Mesenchymal stem cell (in vitro differentiated cells and primary cell): ENCODE measurements around the gene NTN4.
"Not testable (repeated sequence)": the region's sequence is repeated elsewhere in the genome, so short reads cannot be mapped to it uniquely, and the experiment has no call there.

Experiments used
- DNase-seq: peaks from one replicate; pipeline ENCODE4 v3.0.0-alpha.2; 2013
- H2AFZ ChIP-seq: one replicate; pipeline ENCODE4 v1.6.1; 2013; ENCODE audit warnings: low read depth, mild to moderate bottlenecking, control low read depth, inconsistent platforms, low read length, moderate library complexity
- H2AK5ac ChIP-seq: 2 replicates; pipeline ENCODE4 v1.6.1; 2013; ENCODE audit warnings: low read length, moderate library complexity, mild to moderate bottlenecking, inconsistent platforms; ENCODE audit not compliant: severe bottlenecking
- H2BK120ac ChIP-seq: one replicate; pipeline ENCODE4 v1.6.1; 2013; ENCODE audit warnings: low read depth, mild to moderate bottlenecking, inconsistent platforms, low read length, moderate library complexity
- H2BK12ac ChIP-seq, 2 experiments: one replicate each; pipeline ENCODE4 v1.6.1; 2013; ENCODE audit warnings: inconsistent platforms in 2 of 2, low read length in 2 of 2, mild to moderate bottlenecking in 2 of 2, moderate library complexity in 2 of 2, control low read depth in 1 of 2
- H2BK15ac ChIP-seq: one replicate; pipeline ENCODE4 v1.6.1; 2013; ENCODE audit warnings: mild to moderate bottlenecking, low read depth, inconsistent platforms; ENCODE audit not compliant: poor library complexity, severe bottlenecking
- H2BK5ac ChIP-seq: 2 replicates; pipeline ENCODE4 v1.6.1; 2013; ENCODE audit warnings: low read depth, mild to moderate bottlenecking, low read length, control low read depth, inconsistent platforms; ENCODE audit not compliant: poor library complexity, severe bottlenecking
- H3K14ac ChIP-seq, 2 experiments: one replicate each; pipeline ENCODE4 v1.6.1; 2013; ENCODE audit warnings: inconsistent platforms in 2 of 2, low read length in 2 of 2, control low read depth in 1 of 2, mild to moderate bottlenecking in 1 of 2, moderate library complexity in 1 of 2
- H3K18ac ChIP-seq, 2 experiments: one replicate each; pipeline ENCODE4 v1.6.1; 2013; ENCODE audit warnings: inconsistent platforms in 2 of 2, low read length in 2 of 2, control low read depth in 1 of 2, low read depth in 1 of 2, mild to moderate bottlenecking in 1 of 2
- H3K23ac ChIP-seq, 2 experiments: one replicate each; pipeline ENCODE4 v1.6.1; 2013; ENCODE audit warnings: inconsistent platforms in 2 of 2, low read length in 2 of 2, mild to moderate bottlenecking in 2 of 2, moderate library complexity in 2 of 2, control low read depth in 1 of 2
- H3K27ac ChIP-seq: 2 replicates; pipeline ENCODE4 v1.5.1; 2013; ENCODE audit warnings: mild to moderate bottlenecking, moderate library complexity, low read length, control low read depth, inconsistent platforms; ENCODE audit not compliant: poor library complexity, severe bottlenecking
- H3K27me3 ChIP-seq, 2 experiments: 2 replicates each; pipeline versions ENCODE4 v1.6.1 to v1.7.0; 2013; ENCODE audit warnings: low read length in 2 of 2, mild to moderate bottlenecking in 2 of 2, moderate library complexity in 2 of 2, control low read depth in 1 of 2, inconsistent platforms in 1 of 2; ENCODE audit not compliant: control insufficient read depth in 1 of 2, insufficient read depth in 1 of 2
- H3K36me3 ChIP-seq, 2 experiments: 2 replicates each; pipeline versions ENCODE4 v1.6.1 to v1.7.0; 2013; ENCODE audit warnings: low read length in 2 of 2, control low read depth in 1 of 2, inconsistent platforms in 1 of 2, low read depth in 1 of 2, mild to moderate bottlenecking in 1 of 2; ENCODE audit not compliant: insufficient read depth in 2 of 2, control insufficient read depth in 1 of 2
- H3K4ac ChIP-seq, 2 experiments: one replicate each; pipeline ENCODE4 v1.6.1; 2013; ENCODE audit warnings: inconsistent platforms in 2 of 2, low read length in 2 of 2, mild to moderate bottlenecking in 2 of 2, moderate library complexity in 2 of 2, control low read depth in 1 of 2, low read depth in 1 of 2
- H3K4me1 ChIP-seq: 2 replicates; pipeline ENCODE4 v1.6.1; 2013; ENCODE audit warnings: low read depth, low read length, control low read depth; ENCODE audit not compliant: control insufficient read depth, insufficient read depth
- H3K4me2 ChIP-seq: 2 replicates; pipeline ENCODE4 v1.6.1; 2013; ENCODE audit warnings: low read length, mild to moderate bottlenecking, inconsistent platforms; ENCODE audit not compliant: poor library complexity, severe bottlenecking
- H3K4me3 ChIP-seq, 2 experiments: 2 replicates each; pipeline versions ENCODE4 v1.5.1 to v1.7.0; 2013; ENCODE audit warnings: low read length in 2 of 2, mild to moderate bottlenecking in 2 of 2, control low read depth in 1 of 2, low read depth in 1 of 2; ENCODE audit not compliant: insufficient read depth in 1 of 2
- H3K79me1 ChIP-seq: replicated peaks from 2 replicates; pipeline ENCODE4 v1.6.1; 2013; ENCODE audit warnings: mild to moderate bottlenecking, control low read depth, low read length, inconsistent platforms; ENCODE audit not compliant: poor library complexity, severe bottlenecking
- H3K9ac ChIP-seq: 2 replicates; pipeline ENCODE4 v1.7.0; 2013; ENCODE audit warnings: mild to moderate bottlenecking, low read length, moderate library complexity
- H3K9me3 ChIP-seq: 2 replicates; pipeline ENCODE4 v1.7.0; 2013; ENCODE audit warnings: mild to moderate bottlenecking, low read length; ENCODE audit not compliant: control insufficient read depth
- H4K8ac ChIP-seq: one replicate; pipeline ENCODE4 v1.6.1; 2013; ENCODE audit warnings: inconsistent platforms, mild to moderate bottlenecking, low read length, moderate library complexity
- H4K91ac ChIP-seq: one replicate; pipeline ENCODE4 v1.6.1; 2013; ENCODE audit warnings: mild to moderate bottlenecking, low read length, inconsistent platforms
- WGBS: methylation state at CpG from one replicate; pipeline ENCODE4 v1.1.7; 2013; ENCODE audit warnings: mixed read lengths; 5-methylcytosine and 5-hydroxymethylcytosine counted together

The NTN4 gene

DNA sequence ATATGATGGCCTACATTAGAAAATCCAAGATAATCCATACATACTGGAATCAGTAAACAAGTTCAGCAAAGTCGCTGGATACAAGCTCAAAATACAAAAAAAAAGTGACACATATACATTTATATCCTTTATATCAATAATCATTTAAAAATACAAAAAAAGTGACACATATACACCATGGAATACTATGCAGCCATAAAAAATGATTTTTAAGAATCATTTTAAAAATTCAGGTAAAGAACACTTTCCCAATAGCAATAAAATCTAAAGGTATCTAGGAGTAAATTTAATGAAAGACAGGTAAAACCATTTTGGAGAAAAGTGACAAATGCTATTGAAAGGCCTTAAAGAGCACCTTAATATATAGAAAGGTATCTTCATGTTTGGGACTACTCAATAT lies 111.9 kb downstream of the NTN4 start:
- no peak overlapping the region for H3K9ac ChIP-seq
- no peak overlapping the region for H3K4ac ChIP-seq
- peaks cover 0 to 20% of the 10 kb centered on the region in 2 experiments for H3K36me3 ChIP-seq
- no peaks in the 10 kb centered on the region for H3K9me3 ChIP-seq
- H2AK5ac ChIP-seq = no peak overlapping the region
- no peaks in the 10 kb centered on the region for H3K79me1 ChIP-seq
- DNase-seq = no peak
- H3K4me3 ChIP-seq = no peak overlapping the region
- H4K8ac ChIP-seq = no peak overlapping the region
- no peak overlapping the region for H2BK5ac ChIP-seq
- no peak overlapping the region for H2BK120ac ChIP-seq
- H3K4me2 ChIP-seq = no peak overlapping the region
- WGBS = 60% methylated on average over 1 of the region's 1 CpG
- H3K27ac ChIP-seq = no peak overlapping the region
- no peak overlapping the region for H4K91ac ChIP-seq
- no peak overlapping the region for H3K14ac ChIP-seq
- H3K18ac ChIP-seq = no peak overlapping the region
- no peaks in the 10 kb centered on the region for H3K27me3 ChIP-seq
- H2AFZ ChIP-seq = no peak overlapping the region
- H2BK15ac ChIP-seq = no peak overlapping the region
- H2BK12ac ChIP-seq = no peak overlapping the region
- no peak overlapping the region for H3K23ac ChIP-seq
- no peaks in the 10 kb centered on the region for H3K4me1 ChIP-seq

DNA sequence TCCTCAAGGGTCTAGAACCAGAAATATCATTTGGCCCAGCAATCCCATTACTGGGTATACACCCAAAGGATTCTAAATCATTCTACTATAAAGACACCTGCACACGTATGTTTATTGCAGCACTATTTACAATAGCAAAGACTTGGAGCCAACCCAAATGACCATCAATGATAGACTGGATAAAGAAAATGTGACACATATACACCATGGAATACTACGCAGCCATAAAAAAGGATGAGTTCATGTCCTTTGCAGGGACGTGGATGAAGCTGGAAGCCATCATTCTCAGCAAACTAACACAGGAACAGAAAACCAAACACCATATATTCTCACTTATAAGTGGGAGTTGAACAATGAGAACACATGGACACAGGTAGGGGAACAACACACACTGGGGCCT lies 112.8 kb downstream of the NTN4 start:
- H3K27me3 ChIP-seq, H3K9me3 ChIP-seq, H3K27ac ChIP-seq, H3K23ac ChIP-seq, H3K14ac ChIP-seq, H2AFZ ChIP-seq, H3K4me1 ChIP-seq, H2BK12ac ChIP-seq, H3K4me2 ChIP-seq, H2BK5ac ChIP-seq, H3K4me3 ChIP-seq, H2BK15ac ChIP-seq, H3K9ac ChIP-seq, H3K4ac ChIP-seq, H3K79me1 ChIP-seq, H2AK5ac ChIP-seq, H3K18ac ChIP-seq, H4K8ac ChIP-seq, DNase-seq, H4K91ac ChIP-seq, H2BK120ac ChIP-seq: not testable (repeated sequence)
- WGBS = 100% methylated on average over 1 of the region's 3 CpGs
- peaks cover 0 to 18% of the 10 kb centered on the region in 2 experiments for H3K36me3 ChIP-seq

DNA sequence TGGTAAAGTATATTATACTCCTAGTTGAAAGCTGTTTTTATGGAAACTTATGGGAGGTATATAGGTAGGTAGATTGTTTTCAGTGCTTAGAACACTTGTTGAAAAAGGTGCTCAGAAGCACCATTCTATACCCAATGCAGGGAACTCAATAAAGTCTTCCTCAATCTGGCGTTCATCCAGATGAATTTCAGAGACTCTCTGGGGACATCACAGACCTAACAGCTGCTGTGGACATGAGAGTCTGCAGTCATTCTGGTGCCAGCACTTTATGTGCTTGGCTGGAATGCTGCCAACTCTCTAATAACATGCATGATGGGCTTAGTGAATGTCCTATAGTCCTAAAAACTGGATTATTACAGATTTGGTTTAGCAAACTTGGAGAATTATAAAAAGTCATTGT lies 115.9 kb downstream of the NTN4 start:
- no peak overlapping the region for H3K23ac ChIP-seq
- H3K36me3 ChIP-seq = peaks cover under 1 to 20% of the 10 kb centered on the region in 2 experiments
- no peak overlapping the region for H2BK12ac ChIP-seq
- H2BK120ac ChIP-seq = no peak overlapping the region
- H2AK5ac ChIP-seq = no peak overlapping the region
- H4K8ac ChIP-seq = no peak overlapping the region
- H3K9me3 ChIP-seq = no peaks in the 10 kb centered on the region
- no peak overlapping the region for H4K91ac ChIP-seq
- H2AFZ ChIP-seq = no peak overlapping the region
- no peaks in the 10 kb centered on the region for H3K27me3 ChIP-seq
- no peak overlapping the region for H3K18ac ChIP-seq
- H3K4me1 ChIP-seq = no peaks in the 10 kb centered on the region
- DNase-seq = peak; percentile 46
- H2BK15ac ChIP-seq = no peak overlapping the region
- no peak overlapping the region for H2BK5ac ChIP-seq
- 61% methylated on average over 1 of the region's 1 CpG for WGBS
- H3K79me1 ChIP-seq = no peaks in the 10 kb centered on the region
- H3K4me3 ChIP-seq = no peak overlapping the region
- H3K14ac ChIP-seq = no peak overlapping the region
- no peak overlapping the region for H3K27ac ChIP-seq
- no peak overlapping the region for H3K4ac ChIP-seq
- H3K9ac ChIP-seq = no peak overlapping the region
- H3K4me2 ChIP-seq = no peak overlapping the region

DNA sequence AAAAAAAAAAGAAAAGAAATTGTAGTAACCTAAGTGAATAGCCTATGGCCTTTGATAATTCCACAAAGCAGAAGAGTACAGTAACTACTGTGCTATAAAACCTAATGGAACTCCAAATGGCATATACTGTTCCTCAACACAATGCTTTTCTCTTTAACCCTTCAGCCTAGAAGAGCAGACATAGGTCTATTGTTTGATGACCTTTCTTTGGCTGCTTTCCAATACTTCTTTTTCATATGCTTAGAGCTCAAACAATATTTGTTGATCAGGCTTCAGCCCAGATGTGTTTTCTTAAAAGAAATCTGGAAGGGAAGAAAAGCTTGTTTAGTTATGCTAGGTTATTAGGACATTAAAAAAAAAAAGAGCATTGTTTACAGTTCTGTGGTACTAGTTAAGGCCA lies 116.4 kb downstream of the NTN4 start:
- H3K23ac ChIP-seq = no peak overlapping the region
- no peak overlapping the region for H4K8ac ChIP-seq
- H3K79me1 ChIP-seq = no peaks in the 10 kb centered on the region
- no peak for DNase-seq
- no peak overlapping the region for H3K14ac ChIP-seq
- no peaks in the 10 kb centered on the region for H3K9me3 ChIP-seq
- no peaks in the 10 kb centered on the region for H3K27me3 ChIP-seq
- H3K27ac ChIP-seq = no peak overlapping the region
- peaks cover 5 to 18% of the 10 kb centered on the region in 2 experiments for H3K36me3 ChIP-seq
- no peak overlapping the region for H2BK12ac ChIP-seq
- no peak overlapping the region for H2BK15ac ChIP-seq
- H3K4me1 ChIP-seq = no peaks in the 10 kb centered on the region
- H2AK5ac ChIP-seq = no peak overlapping the region
- no peak overlapping the region for H4K91ac ChIP-seq
- H2AFZ ChIP-seq = no peak overlapping the region
- no peak overlapping the region for H3K4me3 ChIP-seq
- H2BK120ac ChIP-seq = no peak overlapping the region
- no peak overlapping the region for H3K4ac ChIP-seq
- H3K4me2 ChIP-seq = no peak overlapping the region
- no peak overlapping the region for H2BK5ac ChIP-seq
- no peak overlapping the region for H3K18ac ChIP-seq
- H3K9ac ChIP-seq = no peak overlapping the region
